Activated CD4-positive, CD25-positive, alpha-beta regulatory T cell treated with anti-CD3 and anti-CD28 coated beads, Interleukin-2, amount 50 U/mL, for 16 hours (primary cell): ENCODE measurements around the gene NUDT8.
"Not testable (repeated sequence)": the region's sequence is repeated elsewhere in the genome, so short reads cannot be mapped to it uniquely, and the experiment has no call there.

ENCODE experiments used
- DNase-seq: peaks from one replicate; pipeline ENCODE4 v3.0.0-alpha.2; 2020; ENCODE audit warnings: low read depth, low spot score

NUDT8 gene

DNA sequence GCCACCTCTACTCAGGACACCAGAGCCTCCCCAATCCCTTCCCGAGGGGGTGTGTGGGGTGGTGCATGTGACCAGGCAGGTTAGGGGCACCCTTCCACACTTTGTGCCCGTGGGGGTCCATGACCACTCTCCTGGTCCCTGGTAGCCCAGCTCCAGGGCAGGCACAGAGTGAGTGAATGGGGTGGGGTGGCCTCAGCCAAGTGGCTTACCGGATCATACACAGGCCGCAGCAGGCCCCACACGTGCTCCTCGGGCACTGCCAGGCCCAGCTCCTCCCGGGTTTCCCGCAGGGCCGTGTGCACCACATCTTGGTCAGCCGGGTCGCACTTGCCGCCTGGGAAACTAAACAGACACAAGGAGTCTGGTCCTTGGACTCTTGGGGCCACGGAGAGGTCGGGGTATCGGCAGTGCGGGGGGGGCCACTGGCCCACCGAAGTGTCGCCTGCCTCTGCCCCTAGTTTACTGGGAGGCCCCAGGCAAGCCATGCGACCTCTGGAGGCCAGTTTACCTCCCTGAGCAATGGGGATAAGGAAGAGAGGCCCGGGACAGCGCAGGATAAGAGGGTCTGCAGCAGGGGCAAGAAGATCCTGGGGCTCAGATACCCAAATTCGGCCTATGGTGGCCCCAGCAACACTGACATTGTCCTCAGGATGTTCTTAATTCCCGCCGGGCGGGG lies 889 bp downstream of the NUDT8 start:
- DNase-seq, result no peak

DNA sequence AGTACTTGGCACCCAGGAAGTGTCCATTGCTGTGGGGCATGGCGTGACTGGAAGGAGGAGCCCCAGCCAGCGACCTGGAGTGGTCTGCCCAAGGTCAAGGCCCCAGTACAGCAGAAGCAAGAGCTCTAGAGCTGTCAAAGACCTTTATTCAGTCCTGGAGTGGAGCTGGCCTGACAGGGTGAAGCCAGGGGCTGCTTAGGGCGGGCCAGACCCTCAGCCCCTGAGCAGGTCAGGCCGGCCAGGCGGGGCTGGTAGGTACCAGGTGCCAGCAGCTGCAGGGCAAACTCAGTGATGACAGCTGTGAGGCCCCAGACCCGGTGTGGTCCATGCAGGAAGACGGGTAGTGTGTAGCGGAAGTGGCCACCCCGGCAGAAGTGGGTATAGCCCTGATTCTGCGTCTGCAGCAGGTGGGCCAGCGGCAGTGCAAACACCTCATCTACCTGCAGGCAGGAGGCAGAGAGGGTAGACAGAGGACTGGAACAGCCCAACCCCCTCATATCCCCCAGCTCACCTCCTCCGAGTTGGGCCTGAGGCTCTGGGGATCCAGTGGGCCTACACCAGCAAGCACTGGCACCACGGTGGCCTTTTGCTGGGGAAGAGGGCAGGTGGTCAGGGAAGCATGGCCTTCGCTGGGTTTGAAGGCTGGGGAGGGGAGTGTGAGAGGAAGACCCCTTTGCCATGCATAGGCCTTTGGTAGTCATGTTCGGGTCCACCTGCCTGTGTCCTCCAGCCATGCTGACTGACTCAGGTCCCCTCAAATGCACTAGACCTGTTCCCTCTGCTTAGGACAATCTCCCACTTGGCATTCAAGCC lies 1.7 kb downstream of the NUDT8 start:
- DNase-seq, result no peak

DNA sequence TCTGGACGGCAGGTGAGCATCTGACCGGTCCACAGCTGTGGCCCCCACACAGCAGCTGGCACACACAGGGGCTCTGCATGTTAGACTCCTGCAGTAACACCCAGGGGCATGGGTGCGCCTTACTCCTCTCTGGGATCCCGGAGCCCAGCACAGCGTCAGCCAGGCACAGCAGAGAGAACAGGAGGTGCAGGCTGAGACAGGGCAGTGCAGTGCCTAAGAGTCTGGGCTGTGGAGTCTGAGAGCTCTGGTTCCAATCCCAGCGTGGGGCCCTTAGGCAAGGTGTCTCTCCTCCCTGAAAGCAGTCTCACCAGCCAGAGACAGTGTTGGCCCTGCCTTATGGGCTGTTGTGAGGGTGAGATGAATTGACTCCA lies 2.3 kb downstream of the NUDT8 start:
- no peak for DNase-seq

DNA sequence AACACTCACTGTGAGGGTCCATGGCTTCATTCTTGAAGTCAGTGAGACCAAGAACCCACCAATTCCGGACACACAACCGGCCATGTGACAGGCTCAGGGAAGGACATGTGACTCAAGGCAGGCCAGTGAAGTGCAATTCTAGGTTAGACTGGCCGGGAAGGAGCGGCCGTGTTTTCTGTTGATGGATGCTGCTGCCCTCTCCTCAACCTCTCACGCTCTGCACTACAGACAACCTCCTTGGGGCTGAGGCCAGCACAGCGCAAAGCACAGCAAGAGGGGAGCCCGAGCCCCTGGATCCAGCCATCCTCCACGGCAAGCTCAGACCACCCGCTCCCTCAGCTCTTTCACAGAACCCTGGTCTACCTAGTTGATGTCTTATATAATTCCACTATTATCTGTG lies 2.8 kb downstream of the NUDT8 start:
- no peak for DNase-seq

DNA sequence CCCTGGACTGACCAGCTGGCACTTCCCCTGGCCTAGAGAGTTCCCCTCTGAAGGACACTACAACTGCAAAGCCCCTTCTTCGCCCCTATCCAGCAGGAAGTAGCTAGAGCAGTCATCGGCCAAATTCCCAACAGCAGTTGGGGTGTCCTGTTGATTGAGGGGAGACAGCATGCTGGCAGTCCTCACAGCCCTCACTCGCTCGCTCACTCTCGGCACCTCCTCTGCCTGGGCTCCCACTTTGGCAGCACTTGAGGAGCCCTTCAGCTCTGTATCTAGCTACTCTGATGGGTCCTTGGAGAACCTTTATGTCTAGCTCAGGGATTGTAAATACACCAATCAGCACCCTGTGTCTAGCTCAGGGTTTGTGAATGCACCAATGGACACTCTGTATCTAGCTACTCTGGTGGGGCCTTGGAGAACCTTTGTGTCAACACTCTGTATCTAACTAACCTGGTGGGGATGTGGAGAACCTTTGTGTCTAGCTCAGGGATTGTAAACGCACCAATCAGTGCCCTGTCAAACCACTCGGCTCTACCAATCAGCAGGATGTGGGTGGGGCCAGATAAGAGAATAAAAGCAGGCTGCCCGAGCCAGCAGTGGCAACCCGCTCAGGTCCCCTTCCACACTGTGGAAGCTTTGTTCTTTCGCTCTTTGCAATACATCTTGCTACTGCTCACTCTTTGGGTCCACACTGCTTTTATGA lies 3.5 kb downstream of the NUDT8 start:
- not testable (repeated sequence) for DNase-seq

DNA sequence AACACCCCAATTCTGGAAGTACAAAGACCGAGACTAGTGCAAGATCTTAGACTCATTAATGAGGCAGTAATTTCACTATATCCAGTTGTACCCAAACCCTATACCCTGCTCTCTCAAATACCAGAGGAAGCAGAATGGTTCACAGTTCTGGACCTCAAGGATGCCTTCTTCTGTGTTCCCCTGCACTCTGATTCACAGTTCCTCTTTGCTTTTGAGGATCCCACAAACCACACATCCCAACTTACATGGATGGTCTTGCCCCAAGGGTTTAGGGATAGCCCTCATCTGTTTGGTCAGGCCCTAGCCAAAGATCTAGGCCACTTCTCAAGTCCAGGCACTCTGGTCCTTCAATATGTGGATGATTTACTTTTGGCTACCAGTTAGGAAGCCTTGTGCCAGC lies 5.9 kb downstream of the NUDT8 start:
- DNase-seq, result not testable (repeated sequence)

DNA sequence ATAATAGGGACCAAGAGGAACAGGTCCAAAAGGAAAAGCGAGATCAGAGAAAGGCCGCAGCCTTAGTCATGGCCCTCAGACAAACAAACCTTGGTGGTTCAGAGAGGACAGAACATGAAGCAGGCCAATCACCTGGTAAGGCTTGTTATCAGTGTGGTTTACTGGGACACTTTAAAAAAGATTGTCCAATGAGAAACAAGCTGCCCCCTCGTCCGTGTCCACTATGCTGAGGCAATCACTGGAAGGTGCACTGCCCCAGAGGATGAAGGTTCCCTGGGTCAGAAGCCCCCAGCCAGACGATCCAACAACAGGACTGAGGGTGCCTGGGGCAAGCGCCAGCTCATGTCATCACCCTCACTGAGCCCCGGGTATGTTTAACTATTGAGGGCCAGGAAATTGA lies 6.8 kb downstream of the NUDT8 start:
- DNase-seq, result not testable (repeated sequence)

DNA sequence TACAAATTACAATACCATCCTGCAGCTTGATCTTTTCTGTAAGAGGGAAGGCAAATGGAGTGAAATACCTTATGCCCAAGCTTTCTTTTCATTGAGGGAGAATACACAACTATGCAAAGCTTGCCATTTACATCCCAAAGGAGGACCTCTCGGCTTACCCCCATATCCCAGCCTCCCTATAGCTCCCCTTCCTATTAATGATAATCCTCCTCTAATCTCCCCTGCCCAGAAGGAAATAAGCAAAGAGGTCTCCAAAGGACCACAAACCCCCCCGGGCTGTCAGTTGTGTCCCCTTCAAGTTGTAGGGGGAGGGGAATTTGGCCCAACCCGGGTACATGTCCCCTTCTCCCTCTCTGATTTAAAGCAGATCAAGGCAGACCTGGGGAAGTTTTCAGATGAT lies 7.8 kb downstream of the NUDT8 start:
- not testable (repeated sequence) for DNase-seq

DNA sequence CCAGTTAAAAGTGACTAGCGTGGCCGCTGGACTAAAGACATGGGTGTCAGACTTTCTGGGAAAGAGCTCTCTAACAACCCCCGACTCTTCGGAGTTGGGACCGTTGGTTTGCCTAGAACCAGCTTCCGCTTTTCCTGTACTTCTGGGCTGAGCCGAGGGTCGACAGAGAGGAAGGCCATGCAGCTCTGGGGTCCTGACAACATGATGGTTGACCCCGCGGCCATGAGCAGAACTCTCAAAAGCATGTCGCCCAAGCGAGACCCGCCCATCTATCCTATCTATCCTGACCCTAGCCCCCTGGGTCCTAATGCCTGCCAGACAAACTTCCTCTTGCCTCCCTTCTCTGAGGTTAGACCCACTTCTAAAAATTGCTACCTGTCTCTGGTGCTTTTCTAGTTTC lies 9.1 kb downstream of the NUDT8 start:
- DNase-seq, result not testable (repeated sequence)

DNA sequence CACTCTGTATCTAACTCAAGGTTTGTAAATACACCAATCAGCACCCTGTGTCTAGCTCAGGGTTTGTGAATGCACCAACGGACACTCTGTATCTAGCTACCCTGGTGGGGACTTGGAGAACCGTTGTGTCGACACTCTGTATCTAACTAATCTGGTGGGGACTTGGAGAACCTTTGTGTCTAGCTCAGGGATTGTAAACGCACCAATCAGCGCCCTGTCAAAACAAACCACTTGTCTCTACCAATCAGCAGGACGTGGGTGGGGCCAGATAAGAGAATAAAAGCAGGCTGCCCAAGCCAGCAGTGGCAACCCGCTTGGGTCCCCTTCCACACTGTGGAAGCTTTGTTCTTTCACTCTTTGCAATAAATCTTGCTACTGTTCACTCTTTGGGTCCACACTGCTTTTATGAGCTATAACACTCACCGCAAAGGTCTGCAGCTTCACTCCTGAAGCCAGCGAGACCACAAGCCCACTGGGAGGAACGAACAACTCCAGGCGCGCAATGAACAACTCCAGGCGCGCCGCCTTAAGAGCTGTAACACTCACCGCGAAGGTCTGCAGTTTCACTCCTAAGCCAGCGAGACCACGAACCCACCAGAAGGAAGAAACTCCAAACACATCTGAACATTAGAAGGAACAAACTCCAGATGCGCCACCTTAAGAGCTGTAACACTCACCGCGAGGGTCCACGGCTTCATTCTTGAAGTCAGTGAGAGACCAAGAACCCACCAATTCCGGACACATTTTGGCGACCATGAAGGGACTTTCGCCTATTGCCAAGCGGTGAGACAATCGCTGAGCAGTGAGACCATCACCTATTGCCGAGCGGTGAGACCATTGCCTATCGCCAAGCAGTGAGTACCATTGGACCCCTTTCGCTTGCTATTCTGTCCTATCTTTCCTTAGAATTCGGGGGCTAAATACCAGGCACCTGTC lies 9.8 kb downstream of the NUDT8 start:
- DNase-seq, result not testable (repeated sequence)

DNA sequence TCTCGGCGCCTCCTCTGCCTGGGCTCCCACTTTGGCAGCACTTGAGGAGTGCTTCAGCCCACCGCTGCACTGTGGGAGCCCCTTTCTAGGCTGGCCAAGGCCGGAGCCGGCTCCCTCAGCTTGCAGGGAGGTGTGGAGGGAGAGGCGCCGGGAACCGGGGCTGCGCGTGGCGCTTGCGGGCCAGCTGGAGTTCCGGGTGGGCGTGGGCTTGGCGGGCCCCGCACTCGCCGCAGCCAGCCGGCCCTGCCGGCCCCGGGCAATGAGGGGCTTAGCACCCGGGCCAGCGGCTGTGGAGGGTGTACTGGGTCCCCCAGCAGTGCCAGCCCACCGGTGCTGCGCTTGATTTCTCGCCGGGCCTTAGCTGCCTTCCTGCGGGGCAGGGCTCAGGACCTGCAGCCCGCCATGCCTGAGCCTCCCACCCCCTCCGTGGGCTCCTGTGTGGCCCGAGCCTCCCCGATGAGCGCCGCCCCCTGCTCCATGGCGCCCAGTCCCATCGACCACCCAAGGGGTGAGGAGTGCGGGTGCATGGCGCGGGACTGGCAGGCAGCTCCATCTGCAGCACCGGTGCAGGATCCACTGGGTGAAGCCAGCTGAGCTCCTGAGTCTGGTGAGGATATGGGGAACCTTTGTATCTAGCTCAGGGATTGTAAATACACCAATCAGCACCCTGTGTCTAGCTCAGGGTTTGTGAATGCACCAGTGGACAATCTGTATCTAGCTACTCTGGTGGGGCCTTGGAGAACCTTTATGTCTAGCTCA lies 10.7 kb downstream of the NUDT8 start:
- DNase-seq, result not testable (repeated sequence)

DNA sequence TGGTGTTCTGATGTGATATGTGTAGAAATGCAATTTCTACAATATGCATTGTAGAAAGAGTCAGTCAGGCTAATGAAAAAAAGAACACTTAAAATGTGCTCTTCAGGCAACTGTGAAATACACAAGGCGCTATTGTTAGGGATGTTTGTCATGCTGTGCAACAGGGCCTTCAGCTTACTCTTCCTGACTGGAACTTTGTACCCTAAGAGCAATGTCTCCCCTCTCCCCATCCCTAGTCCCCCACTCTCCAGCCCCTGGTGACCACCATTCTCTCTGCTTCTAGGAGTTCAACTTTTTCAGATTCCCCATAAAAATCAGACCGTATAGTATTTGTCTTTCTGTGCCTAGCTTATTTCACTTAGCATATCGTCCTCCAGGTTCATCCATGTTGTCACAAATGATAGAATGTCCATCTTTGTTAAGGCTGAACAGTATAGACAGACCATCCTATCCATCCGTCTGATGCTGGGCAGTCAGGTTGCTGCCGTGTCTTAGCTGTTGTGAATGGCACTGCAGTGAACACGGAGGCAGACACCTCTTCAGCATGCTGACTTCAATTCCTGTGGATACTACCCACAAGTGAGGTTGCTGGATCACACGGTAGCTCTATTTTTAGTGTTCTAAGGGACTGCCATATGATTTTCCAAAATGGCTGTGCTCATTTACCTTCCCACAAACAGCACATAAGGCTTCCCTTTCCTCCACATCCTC lies 12.3 kb downstream of the NUDT8 start:
- no peak for DNase-seq

DNA sequence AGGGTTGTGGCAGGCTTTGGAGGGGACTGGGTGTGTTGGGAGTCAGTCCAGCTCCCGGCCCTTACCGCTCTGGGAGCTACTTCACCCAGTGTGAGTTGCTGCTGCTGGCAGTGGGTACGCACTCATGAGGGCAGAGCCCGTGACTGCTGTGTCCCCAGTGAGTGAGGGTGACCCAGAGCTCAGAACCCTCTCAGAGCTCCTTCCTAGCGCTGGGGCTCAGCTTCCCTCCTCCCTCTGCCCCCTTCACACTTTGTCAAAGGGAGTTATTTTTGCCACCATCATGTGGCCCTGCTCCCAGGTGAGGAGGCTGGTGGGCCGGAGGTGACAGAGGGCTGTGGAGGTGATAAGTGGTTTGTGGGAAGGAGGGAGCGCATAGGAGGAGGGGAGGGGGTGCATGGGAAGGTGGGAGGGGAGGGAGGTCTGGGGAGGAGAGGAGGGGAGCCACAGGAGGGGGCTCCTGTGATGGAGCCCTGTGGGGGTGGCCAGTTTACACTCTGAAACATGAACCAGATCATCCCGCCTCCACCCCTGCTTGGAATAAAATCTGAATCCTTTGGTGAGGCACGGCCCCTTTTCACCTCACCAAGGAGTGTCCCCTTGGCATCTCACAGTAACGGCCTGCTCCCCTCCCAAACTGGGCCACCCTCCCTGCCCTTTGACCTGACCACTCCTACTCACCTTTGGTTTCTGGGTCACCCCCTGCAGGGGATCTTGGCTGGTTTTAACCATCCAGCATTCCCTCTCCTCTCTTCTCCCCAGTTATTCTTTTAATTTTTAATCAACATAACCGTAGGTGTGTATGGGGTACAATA lies 13.1 kb downstream of the NUDT8 start:
- no peak for DNase-seq

DNA sequence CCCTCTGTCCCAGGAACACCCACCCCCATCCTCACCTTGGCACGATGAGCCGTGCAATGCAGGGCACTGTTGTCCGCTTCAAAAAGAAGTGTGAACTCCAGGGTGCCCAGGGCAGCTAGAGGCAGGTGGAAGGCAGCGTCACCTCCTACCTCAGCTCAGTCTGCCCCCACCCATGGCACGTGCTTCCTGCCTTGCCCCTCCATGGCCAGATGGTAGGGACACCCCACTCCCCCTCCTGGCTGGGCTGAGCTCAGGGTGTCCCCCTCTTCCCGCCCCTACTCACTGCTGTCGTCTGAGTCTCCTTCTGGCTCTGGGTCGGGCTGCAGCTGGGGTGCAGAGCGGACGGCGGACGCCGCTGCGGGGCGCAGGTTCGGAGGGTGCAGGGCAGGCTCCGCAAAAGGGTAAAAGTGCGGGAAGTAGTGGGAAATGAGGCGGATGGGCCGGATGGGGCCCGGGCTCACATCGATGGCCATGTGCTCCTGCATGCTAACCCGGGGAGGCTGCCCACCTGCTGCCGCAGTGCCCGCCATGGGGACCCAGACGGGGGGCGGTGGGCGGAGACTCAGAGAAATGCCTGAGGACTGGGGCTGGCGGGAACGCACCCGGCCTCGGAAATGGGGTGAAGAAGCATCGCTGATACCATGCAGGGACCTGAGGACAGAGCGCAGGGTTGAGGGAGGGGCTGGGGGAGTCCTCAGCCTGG lies 13.9 kb downstream of the NUDT8 start:
- DNase-seq, result no peak

DNA sequence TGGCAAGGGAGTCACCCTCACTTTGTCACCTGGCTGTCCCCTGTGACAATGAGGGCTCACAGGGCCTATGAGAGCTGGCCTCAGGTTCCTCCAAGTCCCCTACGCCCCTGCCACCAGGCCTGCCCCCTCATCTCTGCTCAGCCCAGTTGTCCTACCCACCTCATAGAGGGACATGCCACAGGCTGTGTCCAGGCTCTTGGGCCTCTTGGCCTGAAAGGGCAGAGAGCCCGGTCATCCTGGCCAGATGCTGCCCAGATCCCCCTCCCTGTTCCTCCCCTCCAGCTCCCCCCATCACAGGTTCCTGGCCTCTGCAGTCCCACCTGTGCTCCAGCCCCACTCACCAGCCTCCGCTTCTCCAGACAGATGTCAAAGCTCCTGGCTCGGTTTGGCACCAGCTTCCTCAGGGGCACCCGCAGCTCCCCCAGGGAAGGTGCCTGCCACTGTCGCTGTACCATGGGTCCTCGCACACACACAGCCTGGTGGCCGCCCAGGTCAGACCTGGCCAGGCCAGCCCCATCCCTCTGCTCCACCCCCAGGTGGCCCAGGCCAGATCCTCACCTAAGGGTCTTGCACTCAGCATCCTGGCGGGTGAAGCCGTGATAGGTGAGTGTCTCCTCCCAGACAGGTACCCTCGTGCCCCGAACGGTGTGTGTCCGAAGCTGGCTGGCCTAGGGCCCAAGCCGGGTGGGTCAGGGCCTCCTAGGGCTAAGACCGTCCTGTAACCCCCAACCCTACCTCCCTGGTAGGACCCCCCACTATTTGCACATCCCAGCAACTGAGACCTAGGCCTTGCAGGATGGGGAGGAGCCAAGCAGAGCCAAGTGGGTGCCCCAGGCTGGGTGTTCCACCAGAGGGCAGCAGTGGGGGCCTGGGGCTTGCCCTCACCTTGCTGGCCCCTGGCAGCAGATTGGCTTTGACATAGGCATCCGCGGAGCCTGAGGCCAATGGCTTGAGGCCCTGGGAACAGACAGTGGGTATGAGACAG lies 14.7 kb downstream of the NUDT8 start:
- no peak for DNase-seq

DNA sequence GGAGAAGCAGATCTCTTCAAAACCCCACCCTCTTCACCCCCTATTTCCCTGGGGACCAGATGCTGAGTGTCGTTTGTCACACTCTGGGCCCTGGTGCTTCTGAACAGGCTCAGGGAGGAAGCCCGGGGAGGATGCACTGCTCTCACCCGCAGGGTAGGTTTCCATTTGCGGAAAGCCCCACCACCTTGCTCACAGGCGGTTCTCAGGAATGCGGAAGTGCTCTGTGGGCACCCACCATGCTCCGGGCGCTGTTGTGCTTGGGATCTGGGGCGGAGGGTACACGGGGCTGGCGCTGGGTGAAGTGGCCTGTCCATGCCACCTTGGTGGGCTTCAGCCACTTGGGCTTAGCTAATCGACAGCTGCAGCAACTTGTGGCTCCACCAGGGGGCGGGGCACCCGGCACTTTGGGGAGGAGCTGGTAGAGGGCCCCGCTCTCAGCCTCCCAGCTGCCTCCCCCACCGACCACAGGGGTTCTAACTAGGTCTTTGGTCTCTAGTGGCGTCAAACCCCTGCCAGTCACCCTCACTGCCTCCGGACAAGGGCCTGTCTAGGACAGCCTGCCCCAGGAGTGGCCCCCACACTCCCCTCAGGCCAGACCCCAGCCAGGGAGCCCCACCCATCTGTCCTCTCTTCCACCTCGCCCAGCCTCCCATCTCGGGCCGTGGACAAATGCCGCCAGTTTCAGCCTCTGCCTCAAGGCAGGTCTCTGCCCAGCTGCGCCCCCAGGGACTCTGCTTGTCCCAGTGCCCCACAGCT lies 15.6 kb downstream of the NUDT8 start:
- DNase-seq, result peak; percentile 61
